Fibroblast of peridontal ligament (primary cell): ENCODE measurements around the gene TXNDC2.
"Not testable (repeated sequence)": the region's sequence is repeated elsewhere in the genome, so short reads cannot be mapped to it uniquely, and the experiment has no call there.

Experiments used
- DNase-seq: peaks from one replicate; pipeline ENCODE4 v3.0.0-alpha.2; 2010; ENCODE audit errors: extremely low read depth

TXNDC2 gene

GRCh38 chr18:9885170-9886004 is at the start of gene TXNDC2:
TXNDC2 (plus strand) TSS chr18:9885973; CDS start chr18:9886681, 708 bp downstream.
- DNase-seq, result peak; percentile 28

- DNase-seq, result peak; percentile 42
Observed at GRCh38 chr18:9838144-9838877, 47.5 kb upstream of the TXNDC2 start.

- DNase-seq, result no peak
Observed at GRCh38 chr18:9839211-9839610, 46.6 kb upstream of the TXNDC2 start.

- no peak for DNase-seq
Observed at GRCh38 chr18:9839853-9840252, 45.9 kb upstream of the TXNDC2 start.

GRCh38 chr18:9841752-9842151 is 44.0 kb upstream of the TXNDC2 start:
- DNase-seq, result no peak

GRCh38 chr18:9842448-9842847 is 43.3 kb upstream of the TXNDC2 start:
- no peak for DNase-seq

- no peak for DNase-seq
Observed at GRCh38 chr18:9845256-9845655, 40.5 kb upstream of the TXNDC2 start.

GRCh38 chr18:9846162-9846925 is 39.4 kb upstream of the TXNDC2 start:
- peak; percentile 41 for DNase-seq

- DNase-seq, result no peak
Observed at GRCh38 chr18:9848170-9848879, 37.4 kb upstream of the TXNDC2 start.

GRCh38 chr18:9849407-9850283 is 36.1 kb upstream of the TXNDC2 start:
- no peak for DNase-seq

- no peak for DNase-seq
Observed at GRCh38 chr18:9850309-9850708, 35.5 kb upstream of the TXNDC2 start.

GRCh38 chr18:9851511-9851910 is 34.3 kb upstream of the TXNDC2 start:
- peak; percentile 21 for DNase-seq

GRCh38 chr18:9852266-9853081 is 33.3 kb upstream of the TXNDC2 start:
- DNase-seq, result peak; percentile 59

- DNase-seq, result peak; percentile 71
Observed at GRCh38 chr18:9854801-9855676, 30.7 kb upstream of the TXNDC2 start.

- DNase-seq, result peak; percentile 41
Observed at GRCh38 chr18:9855681-9856080, 30.1 kb upstream of the TXNDC2 start.

- DNase-seq, result no peak
Observed at GRCh38 chr18:9856092-9856491, 29.7 kb upstream of the TXNDC2 start.

- not testable (repeated sequence) for DNase-seq
Observed at GRCh38 chr18:9857479-9857998, 28.2 kb upstream of the TXNDC2 start.

GRCh38 chr18:9858642-9859041 is 27.1 kb upstream of the TXNDC2 start:
- no peak for DNase-seq
